Ecto neural progenitor cell (in vitro differentiated cells): ENCODE results near the gene TMEM165.
"Not testable (repeated sequence)": the region's sequence is repeated elsewhere in the genome, so short reads cannot be mapped to it uniquely, and the experiment has no call there.

Experiments
- DNase-seq: peaks from one replicate; pipeline ENCODE4 v3.0.0-alpha.2; 2018; ENCODE audit warnings: low spot score

Gene TMEM165

GRCh38 chr4:55395529-55396307 lies at the start of gene TMEM165:
Gene TMEM165 (plus strand): TSS chr4:55395957. CDS start chr4:55396190, 233 bp downstream.
- peak; percentile 94 for DNase-seq

GRCh38 chr4:55345980-55346850 lies 49.5 kb upstream of the TMEM165 start, which contains the start of gene SRD5A3:
Gene SRD5A3 (plus strand): TSS chr4:55346242. CDS start chr4:55346337, 95 bp downstream.
- peak; percentile 93 for DNase-seq

DNA sequence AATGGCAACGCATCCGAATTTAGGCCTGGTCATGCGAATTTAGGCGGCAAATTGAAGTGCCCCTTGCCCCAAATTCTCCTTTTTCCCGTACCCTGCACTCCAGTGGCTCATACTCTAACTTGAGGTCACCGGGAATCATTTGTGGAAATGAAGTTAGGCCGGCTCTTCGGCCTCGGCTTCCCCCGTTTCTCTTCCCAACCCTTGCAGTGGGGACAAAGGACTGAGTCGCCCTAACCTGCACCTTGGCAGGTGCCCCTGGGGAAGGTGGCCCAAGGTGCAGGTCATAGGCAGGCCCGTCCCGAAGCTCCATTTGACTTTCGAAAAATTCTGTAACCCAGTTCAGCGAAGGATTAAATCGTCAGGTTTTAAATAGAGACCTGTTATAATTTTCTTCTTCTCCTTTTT lies 48.9 kb upstream of the TMEM165 start:
- no peak for DNase-seq

- DNase-seq, result no peak
These were observed 48.0 kb upstream of the TMEM165 start for GRCh38 chr4:55347610-55348228.

GRCh38 chr4:55348466-55348865 lies 47.3 kb upstream of the TMEM165 start:
- no peak for DNase-seq

GRCh38 chr4:55350870-55351269 lies 44.9 kb upstream of the TMEM165 start:
- not testable (repeated sequence) for DNase-seq

- DNase-seq, result no peak
These were observed 43.9 kb upstream of the TMEM165 start for GRCh38 chr4:55351824-55352223.

DNA sequence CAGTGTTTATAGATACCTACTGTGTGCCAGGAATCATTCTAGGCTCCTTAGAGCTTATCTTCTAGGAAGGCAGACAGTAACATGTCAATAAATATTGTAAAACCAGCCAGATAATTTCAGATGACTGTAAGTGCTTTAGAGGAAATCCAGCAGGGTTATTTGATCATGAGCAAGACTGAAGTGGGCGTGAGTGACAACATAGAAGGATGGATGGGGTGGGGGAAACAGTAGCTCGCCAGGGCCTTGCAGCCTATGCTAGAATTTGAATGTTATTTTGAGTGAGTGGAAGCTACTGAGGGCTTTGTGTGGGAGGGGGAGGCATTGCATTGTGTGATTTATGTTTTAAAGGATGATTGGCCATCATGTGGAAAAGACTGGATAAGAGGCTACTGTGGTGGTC lies 43.0 kb upstream of the TMEM165 start:
- DNase-seq, result no peak

- DNase-seq, result not testable (repeated sequence)
These were observed 42.5 kb upstream of the TMEM165 start for GRCh38 chr4:55353228-55353747.

DNA sequence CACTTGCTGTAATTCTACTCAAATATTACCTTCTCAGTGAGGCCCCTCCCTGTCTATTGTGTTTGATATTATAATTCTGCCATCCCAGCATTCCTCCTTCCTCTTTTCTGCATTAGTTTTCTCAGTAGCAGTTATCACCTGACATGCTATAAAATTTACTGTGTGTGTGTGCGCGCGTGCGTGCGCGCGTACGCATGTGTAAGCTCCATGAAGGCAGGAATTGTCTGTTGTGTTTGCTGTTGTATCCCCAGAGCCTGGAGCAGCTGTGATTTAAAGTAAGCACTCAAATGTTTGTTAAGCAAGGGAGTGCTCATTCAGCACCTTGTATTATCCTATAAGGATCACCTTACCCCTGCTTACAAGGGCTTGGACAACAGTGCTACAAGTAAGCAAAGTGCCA lies 41.1 kb upstream of the TMEM165 start:
- DNase-seq, result no peak

DNA sequence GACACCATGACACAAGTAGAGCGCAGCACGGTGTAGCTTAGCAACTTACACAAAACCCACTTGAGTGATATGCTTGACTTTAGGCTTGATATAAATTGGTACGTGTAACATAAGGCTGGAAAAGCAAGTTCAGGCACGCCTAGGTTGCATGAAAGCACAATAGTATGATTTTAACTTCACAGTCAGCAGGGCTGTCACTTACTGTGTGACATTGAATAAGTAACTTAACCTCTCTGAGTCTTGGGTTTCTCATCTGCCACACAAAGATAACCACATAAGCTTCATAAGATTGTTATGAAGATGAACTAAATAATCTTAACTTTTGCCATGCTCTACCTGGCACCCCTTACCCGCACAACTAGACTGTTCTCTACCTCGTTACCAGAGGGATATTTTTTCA lies 40.2 kb upstream of the TMEM165 start:
- DNase-seq, result no peak

GRCh38 chr4:55356991-55357461 lies 38.7 kb upstream of the TMEM165 start:
- no peak for DNase-seq

- DNase-seq, result no peak
These were observed 37.5 kb upstream of the TMEM165 start for GRCh38 chr4:55358246-55358645.

DNA sequence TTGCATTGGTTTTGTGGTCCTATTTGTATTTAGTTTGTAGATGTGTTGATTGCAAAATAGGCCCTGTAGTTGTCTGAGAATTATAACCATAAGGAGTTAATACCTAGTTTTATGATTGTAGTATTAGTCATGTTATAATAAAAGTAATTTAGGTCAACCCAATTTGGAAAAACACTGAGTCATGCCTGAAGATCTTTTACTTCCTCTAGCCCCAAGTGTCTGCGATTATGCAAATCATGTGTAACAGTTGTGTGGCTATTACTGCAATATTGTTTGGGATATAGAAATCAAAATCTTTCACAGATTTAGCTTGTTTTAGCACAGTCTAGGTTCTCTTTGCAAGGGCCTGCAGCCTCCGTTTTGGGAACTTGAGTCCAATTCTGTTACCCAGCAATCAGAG lies 37.1 kb upstream of the TMEM165 start:
- DNase-seq, result no peak

DNA sequence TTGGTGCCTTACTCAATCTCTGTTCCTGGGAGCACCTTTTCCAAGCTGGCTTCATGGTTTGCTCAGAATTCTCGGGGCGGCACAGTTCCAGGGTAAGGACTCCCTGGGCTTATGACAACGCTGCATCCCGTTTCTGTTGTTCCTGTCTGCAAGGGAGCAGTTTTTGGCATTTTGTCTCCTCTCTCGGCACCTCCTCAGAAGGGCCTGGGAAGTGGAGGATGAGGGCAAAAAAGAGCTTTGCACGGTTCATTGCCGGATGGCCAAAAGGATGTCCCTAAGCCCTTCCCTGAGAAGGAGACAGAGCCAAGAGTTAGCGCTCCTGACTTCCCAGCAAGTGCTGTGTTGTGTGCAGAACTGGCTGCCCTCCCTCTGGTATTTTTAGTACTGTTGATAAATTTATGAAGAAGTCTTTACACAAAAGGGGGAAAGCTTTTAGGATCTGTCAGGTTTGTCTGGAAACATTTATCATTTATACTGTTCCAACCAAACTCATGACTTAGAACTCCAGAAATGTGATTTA lies 36.3 kb upstream of the TMEM165 start:
- DNase-seq, result no peak

DNA sequence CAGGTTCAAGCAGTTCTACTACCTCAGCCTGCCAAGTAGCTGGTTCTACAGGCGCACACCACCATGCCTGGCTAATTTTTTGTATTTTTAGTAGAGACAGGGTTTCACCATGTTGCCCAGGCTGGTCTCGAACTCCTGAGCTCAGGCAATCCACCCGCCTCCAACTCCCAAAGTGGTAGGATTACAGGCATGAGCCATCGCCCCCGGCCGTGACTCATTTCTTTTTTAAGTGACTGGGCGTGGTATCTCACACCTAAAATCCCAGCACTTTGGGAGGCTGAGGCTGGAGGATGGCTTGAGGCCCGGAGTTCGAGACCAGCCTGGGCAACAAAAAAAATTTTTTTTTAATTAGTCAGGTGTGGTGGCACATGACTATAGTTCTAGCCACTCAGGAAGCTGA lies 32.8 kb upstream of the TMEM165 start:
- DNase-seq, result not testable (repeated sequence)

- DNase-seq, result no peak
These were observed 31.9 kb upstream of the TMEM165 start for GRCh38 chr4:55363691-55364351.

GRCh38 chr4:55364691-55365344 lies 30.9 kb upstream of the TMEM165 start:
- DNase-seq, result no peak

DNA sequence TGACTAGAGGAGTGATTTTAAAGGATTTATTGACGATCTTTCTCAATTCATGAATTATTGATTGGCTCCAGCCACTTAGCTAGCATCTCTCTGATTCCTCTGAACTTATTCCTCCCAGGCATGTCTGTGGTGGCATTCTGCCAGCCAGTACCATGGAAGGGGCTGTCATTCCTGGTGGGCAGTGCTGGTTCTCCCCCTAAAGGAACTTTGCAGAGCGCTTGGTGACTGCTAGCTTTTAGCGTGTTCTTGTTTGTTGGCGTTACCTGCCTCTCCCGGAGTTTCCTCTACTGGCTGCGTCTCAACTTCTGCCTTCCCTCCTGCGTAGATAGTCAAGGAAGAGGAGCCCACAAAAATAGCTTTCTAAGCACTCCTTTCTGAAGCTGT lies 30.4 kb upstream of the TMEM165 start:
- DNase-seq, result no peak

GRCh38 chr4:55366621-55367020 lies 29.1 kb upstream of the TMEM165 start:
- DNase-seq, result no peak
